K562 (cell line): ENCODE data around the gene ADRM1. TPM values are rescaled to one million over a fixed set of nuclear protein-coding genes. Genes with fewer than 3 reads are reported as not detected.

Experiments
- ATAC-seq: fragments of 200-7000 bp; cut with Tn5 transposase; 3 replicates; pipeline ENCODE4 v1.9.1; 2020; ENCODE audit warnings: moderate library complexity
- BruUV-seq: library from RNA; stranded (reverse); fragments of 400-500 nt; replicated peaks from 2 replicates; lab custom pipeline; 2021; lab: Mats Ljungman, UMichigan
- CTCF ChIA-PET: fragments of 300-600 bp; formaldehyde crosslinking; extraction: SDS; loops from one replicate; lab custom pipeline; 2021; ENCODE audit warnings: low intra/inter-chr PET ratio; lab: Yijun Ruan, JAX
- POLR2A ChIA-PET: fragments of 300-600, 350-650 bp; sonication (Branson Sonifier 250); formaldehyde crosslinking; extraction: SDS; loops from one replicate; lab custom pipeline; 2021; ENCODE audit warnings: antibody characterized with exemption, inconsistent platforms; lab: Yijun Ruan, JAX
- DNase-seq, 4 experiments: peaks; one replicate each; pipeline versions ENCODE4 v3.0.0 to v3.0.0-alpha.2; 2011 to 2018; ENCODE audit warnings: low spot score in 3 of 4, mixed read lengths in 3 of 4; ENCODE audit errors: extremely low read depth in 1 of 4
- FAIRE-seq: peaks from 2 replicates; lab custom pipeline; 2011; peaks lifted over from hg19 to GRCh38; lab: Jason Lieb, UNC
- H2AFZ ChIP-seq: 2 replicates; pipeline ENCODE4 v1.6.0; 2011; ENCODE audit warnings: low read depth, low read length, control low read depth, inconsistent platforms
- H3K27ac ChIP-seq: fragments of 200-600 bp; 3 replicates; pipeline ENCODE4 v1.8.0; 2011; ENCODE audit warnings: low read depth, mild to moderate bottlenecking, control low read depth, inconsistent platforms, low read length, moderate library complexity, mixed read lengths; ENCODE audit errors: extremely low read depth
- H3K27me3 ChIP-seq, 2 experiments: fragments of 300-600 bp in 1 of 2; 2 replicates in 1 of 2; 3 replicates in 1 of 2; pipeline versions ENCODE4 v1.6.0 to v1.8.0; 2011; ENCODE audit warnings: inconsistent platforms in 2 of 2, low read length in 2 of 2, mild to moderate bottlenecking in 1 of 2, mixed read lengths in 1 of 2, moderate library complexity in 1 of 2; ENCODE audit not compliant: control insufficient read depth in 2 of 2, insufficient read depth in 2 of 2
- H3K36me3 ChIP-seq: fragments of 300-600 bp; 3 replicates; pipeline ENCODE4 v1.8.0; 2011; ENCODE audit warnings: mild to moderate bottlenecking, low read length, inconsistent platforms; ENCODE audit not compliant: control insufficient read depth, insufficient read depth
- H3K4me1 ChIP-seq, 2 experiments: fragments of 200-600 bp in 1 of 2; replicated peaks in 1 of 2; 2 replicates in 1 of 2; 3 replicates in 1 of 2; pipeline versions ENCODE4 v1.5.1 to v1.8.0; 2011; ENCODE audit warnings: inconsistent platforms in 2 of 2, low read length in 2 of 2, mild to moderate bottlenecking in 1 of 2, mixed read lengths in 1 of 2, moderate library complexity in 1 of 2; ENCODE audit not compliant: control insufficient read depth in 2 of 2, insufficient read depth in 2 of 2
- H3K4me2 ChIP-seq: 2 replicates; pipeline ENCODE4 v1.6.1; 2011; ENCODE audit warnings: low read length, control low read depth, inconsistent platforms, mixed read lengths; ENCODE audit not compliant: insufficient read depth
- H3K4me3 ChIP-seq: fragments of 200-600 bp; sonication (generic), shearing (Covaris generic); 2 replicates; pipeline ENCODE4 v1.5.1; 2016; ENCODE audit warnings: control low read depth, inconsistent platforms
- H3K79me2 ChIP-seq: fragments of 200-600 bp; 3 replicates; pipeline ENCODE4 v1.8.0; 2011; ENCODE audit warnings: low read length, inconsistent platforms; ENCODE audit not compliant: control insufficient read depth, insufficient read depth
- H3K9ac ChIP-seq, 2 experiments: 2 replicates each; pipeline versions ENCODE4 v1.6.0 to v1.6.1; 2011; ENCODE audit warnings: low read depth in 2 of 2, low read length in 2 of 2, control low read depth in 1 of 2, inconsistent platforms in 1 of 2, mild to moderate bottlenecking in 1 of 2, mixed read lengths in 1 of 2; ENCODE audit not compliant: insufficient read depth in 1 of 2
- H3K9me1 ChIP-seq: one replicate; pipeline ENCODE4 v1.6.0; 2011; ENCODE audit warnings: inconsistent platforms, mild to moderate bottlenecking, low read length, moderate library complexity; ENCODE audit not compliant: control insufficient read depth, insufficient read depth
- H3K9me3 ChIP-seq: replicated peaks from 2 replicates; pipeline ENCODE4 v1.5.1; 2011; ENCODE audit warnings: low read depth, low read length, inconsistent platforms; ENCODE audit not compliant: control insufficient read depth, insufficient read depth
- H4K20me1 ChIP-seq: replicated peaks from 2 replicates; pipeline ENCODE4 v1.6.1; 2011; ENCODE audit warnings: low read length, inconsistent platforms, mixed read lengths; ENCODE audit not compliant: control insufficient read depth, insufficient read depth
- MTA2 ChIP-seq: fragments of 450-650 bp; IDR thresholded peaks from 2 replicates; pipeline ENCODE4 v1.6.1; 2016; ENCODE audit warnings: low read depth
- WGBS: fragments of 100-300 bp; shearing (Covaris generic); methylation state at CpG from one replicate; pipeline ENCODE4 v1.1.6; 2016; ENCODE audit warnings: low coverage, mixed read lengths; ENCODE audit not compliant: insufficient coverage; ENCODE audit errors: missing lambda C conversion rate; 5-methylcytosine and 5-hydroxymethylcytosine counted together
- in situ Hi-C: fragments of 300-500 bp; cut with MboI; formaldehyde crosslinking; loops from 4 replicates; pipeline ENCODE4 v1.15.0; 2018; ENCODE audit warnings: inconsistent platforms, mixed read lengths
- intact Hi-C: fragments of 100-400 bp; cut with micrococcal nuclease; formaldehyde crosslinking; loops from 2 replicates; pipeline ENCODE4 v1.14.2; 2022
- polyA plus RNA-seq, 8 experiments: library from polyadenylated mRNA; depleted of rRNA in 4 of 8; stranded (reverse) in 5 of 8; unstranded in 3 of 8; fragments of >200 nt; fragmentation: Nextera tagmentation in 2 of 8; fragmentation: Illumina TruSeq in 1 of 8; extraction: Ambion mirVana in 2 of 8; extraction: Trizol in 1 of 8; gene quantifications; 2 replicates each; pipeline versions ENCODE4 v1.2.1 to v1.2.3, GENCODE V29; 2011 to 2014; ENCODE audit warnings: inconsistent platforms in 1 of 8, missing spikeins in 1 of 8
- total RNA-seq, 7 experiments: library from RNA; depleted of rRNA in 6 of 7; stranded (reverse); fragments of >200 nt in 6 of 7; fragmentation: Illumina TruSeq in 2 of 7; extraction: Trizol in 2 of 7; gene quantifications; 2 replicates each; pipeline versions ENCODE4 v1.2.1 to v1.2.3, GENCODE V29; 2011 to 2021; ENCODE audit warnings: low replicate concordance in 1 of 7
- TF ChIP-seq, protein P1 (sequence below): sonication (generic); formaldehyde crosslinking; IDR thresholded peaks from 2 replicates; pipeline ENCODE4 v1.8.1; 2023; ENCODE audit warnings: mild to moderate bottlenecking, missing genetic modification reagents

ADRM1 gene
- total and polyA plus RNA-seq, 9 of the 15 experiments (the other 6 are each of a cell fraction or from before 2014, with no cell fraction given): 5.0 to 223 (median 67.4) TPM

DNA sequence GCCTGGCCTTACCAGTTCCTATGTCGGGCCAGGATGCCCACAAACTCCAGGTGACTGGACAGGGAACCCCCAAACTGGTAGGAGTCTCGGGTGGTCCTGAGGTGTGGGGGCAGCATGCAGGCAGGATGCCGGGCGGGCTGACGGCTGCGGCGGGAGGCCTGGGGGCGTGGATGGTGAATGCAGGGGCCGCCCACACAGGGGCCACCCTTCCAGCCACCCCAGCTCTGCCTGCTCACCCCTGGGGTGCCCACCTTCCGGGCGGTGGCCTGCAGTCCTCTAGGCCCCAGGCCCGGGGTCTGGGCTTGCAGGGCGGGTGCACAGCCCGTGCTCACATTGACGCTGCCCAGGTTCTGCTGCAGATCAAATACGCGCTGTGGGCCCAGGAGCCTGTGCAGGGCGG, 8.4 kb downstream of the ADRM1 start:
- intact Hi-C loops: no loop called here
- CTCF ChIA-PET: no interaction called here
- Histone ChIP-seq H2AFZ (no peak overlapping the region), H3K79me2 (0 out of 3 replicates have a peak, but pooled peaks cover 5% of the 10 kb centered on the region), H3K27me3 (no peaks in the 10 kb centered on the region), H3K9ac (no peak overlapping the region), H4K20me1 (no peaks in the 10 kb centered on the region; the same call in 1 of the 2 replicates), H3K4me1 (peaks cover 0 to 40% of the 10 kb centered on the region in 2 experiments; a peak in 2 of 5 replicates), H3K9me3 (no peaks in the 10 kb centered on the region), H3K36me3 (peaks cover 96% of the 10 kb centered on the region), H3K4me3 (no peak overlapping the region), H3K27ac (no peak overlapping the region), H3K4me2 (no peak overlapping the region), H3K9me1 (no peaks in the 10 kb centered on the region)
- ATAC-seq (no peak), FAIRE-seq (no peak), DNase-seq (no peak)
- POLR2A ChIA-PET: interaction anchor here (0.6 kb wide), 1 partner anchor 217 kb away, joined by 3 read pairs; no protein-coding TSS in a partner anchor
- 91% methylated on average over 8 of the region's 18 CpGs for WGBS
- no peak for TF ChIP-seq MTA2
- TF ChIP-seq, protein P1, sequence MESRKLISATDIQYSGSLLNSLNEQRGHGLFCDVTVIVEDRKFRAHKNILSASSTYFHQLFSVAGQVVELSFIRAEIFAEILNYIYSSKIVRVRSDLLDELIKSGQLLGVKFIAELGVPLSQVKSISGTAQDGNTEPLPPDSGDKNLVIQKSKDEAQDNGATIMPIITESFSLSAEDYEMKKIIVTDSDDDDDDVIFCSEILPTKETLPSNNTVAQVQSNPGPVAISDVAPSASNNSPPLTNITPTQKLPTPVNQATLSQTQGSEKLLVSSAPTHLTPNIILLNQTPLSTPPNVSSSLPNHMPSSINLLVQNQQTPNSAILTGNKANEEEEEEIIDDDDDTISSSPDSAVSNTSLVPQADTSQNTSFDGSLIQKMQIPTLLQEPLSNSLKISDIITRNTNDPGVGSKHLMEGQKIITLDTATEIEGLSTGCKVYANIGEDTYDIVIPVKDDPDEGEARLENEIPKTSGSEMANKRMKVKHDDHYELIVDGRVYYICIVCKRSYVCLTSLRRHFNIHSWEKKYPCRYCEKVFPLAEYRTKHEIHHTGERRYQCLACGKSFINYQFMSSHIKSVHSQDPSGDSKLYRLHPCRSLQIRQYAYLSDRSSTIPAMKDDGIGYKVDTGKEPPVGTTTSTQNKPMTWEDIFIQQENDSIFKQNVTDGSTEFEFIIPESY (CRISPR knock-in tag): peak; percentile 41; the same call in 1 of the 2 replicates
- in situ Hi-C loops: no loop called here
- no TSS peak for BruUV-seq
